ENCODE data around the gene LCP2. TPM values are rescaled to one million over a fixed set of nuclear protein-coding genes. Genes with fewer than 3 reads are reported as not detected.

The LCP2 gene
- total RNA-seq, 1 experiment from 2014 or later, result not detected

DNA sequence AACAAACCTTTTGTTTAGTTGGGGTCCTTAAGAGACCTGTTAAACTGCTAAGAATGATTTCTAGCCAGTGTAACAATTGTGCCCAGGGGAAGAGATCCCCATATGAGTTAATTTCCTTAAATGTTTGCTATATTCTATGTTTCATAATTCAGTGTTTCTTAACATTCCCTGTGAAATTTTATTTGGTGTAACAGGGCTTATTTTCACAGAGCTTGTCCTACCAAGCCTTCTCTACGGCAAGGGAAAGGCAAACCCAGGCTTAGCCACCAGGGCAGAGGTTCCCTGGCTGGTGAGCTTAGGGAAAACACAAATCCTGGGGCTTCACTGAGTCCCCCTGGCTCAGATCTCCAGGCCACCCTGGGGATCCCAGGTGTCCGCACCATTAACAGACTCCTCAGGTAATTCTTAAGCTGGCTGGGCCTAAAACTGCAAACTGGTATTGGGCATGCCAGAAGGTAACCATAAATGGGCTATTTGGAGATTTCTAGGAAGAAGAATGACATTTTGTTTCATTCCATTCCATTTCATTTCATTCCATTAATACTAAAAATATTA is 17.0 kb upstream of the LCP2 start:
- no peak overlapping the region for H3K23ac ChIP-seq (ENCODE audit: insufficient read length, low read depth, low read length)
- no peaks in the 10 kb centered on the region for H4K20me1 ChIP-seq (ENCODE audit: control insufficient read depth, insufficient read depth, insufficient read length)
- Mint-ChIP-seq H3K27me3 (ENCODE audit: low read depth) (peaks cover 11% of the 10 kb centered on the region), H3K4me1 (peaks cover 26 to 28% of the 10 kb centered on the region in 2 experiments), H3K36me3 (ENCODE audit: insufficient read depth in 1 of 3, low read depth in 3 of 3) (no peaks in the 10 kb centered on the region), H3K4me3 (no peak overlapping the region), H3K9me3 (no peaks in the 10 kb centered on the region), H3K27ac (no peak overlapping the region)
- no peak for DNase-seq
- no peak overlapping the region for H2BK12ac ChIP-seq (ENCODE audit: insufficient read length, low read depth, low read length)
- H3K27ac ChIP-seq (ENCODE audit: insufficient read length, low read depth, low read length), result no peak overlapping the region
- H2BK5ac ChIP-seq (ENCODE audit: insufficient read length, low read length), result no peak overlapping the region
- no peaks in the 10 kb centered on the region for H3K23me2 ChIP-seq (ENCODE audit: insufficient read length, low read depth, low read length, poor library complexity, severe bottlenecking)
- no peaks in the 10 kb centered on the region for H3K27me3 ChIP-seq (ENCODE audit: insufficient read depth, low read length)
- H3K4me1 ChIP-seq (ENCODE audit: insufficient read depth, low read length), result no peaks in the 10 kb centered on the region
- no peak overlapping the region for H2AFZ ChIP-seq (ENCODE audit: low read length)
- TF ChIP-seq, protein P1, sequence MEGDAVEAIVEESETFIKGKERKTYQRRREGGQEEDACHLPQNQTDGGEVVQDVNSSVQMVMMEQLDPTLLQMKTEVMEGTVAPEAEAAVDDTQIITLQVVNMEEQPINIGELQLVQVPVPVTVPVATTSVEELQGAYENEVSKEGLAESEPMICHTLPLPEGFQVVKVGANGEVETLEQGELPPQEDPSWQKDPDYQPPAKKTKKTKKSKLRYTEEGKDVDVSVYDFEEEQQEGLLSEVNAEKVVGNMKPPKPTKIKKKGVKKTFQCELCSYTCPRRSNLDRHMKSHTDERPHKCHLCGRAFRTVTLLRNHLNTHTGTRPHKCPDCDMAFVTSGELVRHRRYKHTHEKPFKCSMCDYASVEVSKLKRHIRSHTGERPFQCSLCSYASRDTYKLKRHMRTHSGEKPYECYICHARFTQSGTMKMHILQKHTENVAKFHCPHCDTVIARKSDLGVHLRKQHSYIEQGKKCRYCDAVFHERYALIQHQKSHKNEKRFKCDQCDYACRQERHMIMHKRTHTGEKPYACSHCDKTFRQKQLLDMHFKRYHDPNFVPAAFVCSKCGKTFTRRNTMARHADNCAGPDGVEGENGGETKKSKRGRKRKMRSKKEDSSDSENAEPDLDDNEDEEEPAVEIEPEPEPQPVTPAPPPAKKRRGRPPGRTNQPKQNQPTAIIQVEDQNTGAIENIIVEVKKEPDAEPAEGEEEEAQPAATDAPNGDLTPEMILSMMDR (conservative IDR thresholded peaks at IDR 0.05), result no peak; the same call in 2 of the 3 replicates
- no peaks in the 10 kb centered on the region for H3K79me1 ChIP-seq (ENCODE audit: insufficient read depth, low read depth, low read length, poor library complexity, severe bottlenecking)
- no peak overlapping the region for H3T11ph ChIP-seq (ENCODE audit: low read length)
- H3K4ac ChIP-seq (ENCODE audit: low read depth, low read length), result no peak overlapping the region
- H2BK20ac ChIP-seq (ENCODE audit: low read depth, low read length, poor library complexity, severe bottlenecking), result no peak overlapping the region
- no peaks in the 10 kb centered on the region for H3K9me3 ChIP-seq (ENCODE audit: control insufficient read depth, low read depth, low read length)
- H3K4me2 ChIP-seq (ENCODE audit: insufficient read depth, insufficient read length, low read length), result no peak overlapping the region
- WGBS (ENCODE audit: extremely low coverage, insufficient read length, low lambda C conversion rate), result no CpG with 5 or more reads among the region's 2 CpGs
- no peak overlapping the region for H4K5ac ChIP-seq (ENCODE audit: insufficient read length, low read depth, low read length)
- H4K8ac ChIP-seq (replicated peaks; ENCODE audit: insufficient read length, low read depth, low read length), result no peak overlapping the region
- H3K56ac ChIP-seq (ENCODE audit: insufficient read length, low read depth, low read length), result no peak overlapping the region
- no peak overlapping the region for H2AK5ac ChIP-seq (ENCODE audit: insufficient read length, low read length)
- no peak overlapping the region for H3K14ac ChIP-seq (ENCODE audit: insufficient read depth, low read length)
- H3K18ac ChIP-seq (ENCODE audit: insufficient read length, low read depth, low read length), result no peak overlapping the region
- no peak overlapping the region for H3K9ac ChIP-seq (ENCODE audit: extremely low read depth, insufficient read length, low read length)
- no peaks in the 10 kb centered on the region for H3K79me2 ChIP-seq (ENCODE audit: insufficient read depth, low read length)
- H2BK120ac ChIP-seq (ENCODE audit: low read depth, low read length, poor library complexity, severe bottlenecking), result no peak overlapping the region
- no peak overlapping the region for H4K91ac ChIP-seq (ENCODE audit: insufficient read length, low read depth, low read length)
- no peak overlapping the region for H2BK15ac ChIP-seq (ENCODE audit: low read depth, low read length)

All from H9 (cell line).